Activated T-helper 9 cell treated with anti-CD3 and anti-CD28 coated beads, Interleukin-2, amount 50 U/mL, for 16 hours (primary cell): ENCODE measurements around the gene WDR55.
"Not testable (repeated sequence)": the region's sequence is repeated elsewhere in the genome, so short reads cannot be mapped to it uniquely, and the experiment has no call there.

Source experiments
- DNase-seq: peaks from one replicate; pipeline ENCODE4 v3.0.0-alpha.2; 2020; ENCODE audit warnings: low read depth

The WDR55 gene

DNA sequence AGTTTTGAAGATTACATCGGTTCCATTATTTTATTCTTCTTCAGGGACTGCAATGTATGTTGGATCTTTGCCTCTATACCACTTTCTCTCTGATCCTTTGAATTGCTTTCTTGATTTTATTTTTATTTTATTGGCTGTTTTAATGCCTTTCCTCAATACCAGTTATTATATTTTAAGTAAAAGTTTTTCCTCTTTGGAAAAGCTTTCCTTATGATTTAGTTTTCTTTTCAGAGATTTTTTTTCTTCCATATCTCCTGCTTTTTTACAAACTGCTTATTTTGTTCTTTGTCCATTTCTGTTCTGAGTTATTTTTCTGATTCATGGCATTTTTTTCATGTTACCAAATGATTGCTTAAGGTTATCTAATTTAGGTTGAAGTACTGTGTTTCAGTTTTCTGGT is 47.1 kb downstream of the WDR55 start:
- no peak for DNase-seq

DNA sequence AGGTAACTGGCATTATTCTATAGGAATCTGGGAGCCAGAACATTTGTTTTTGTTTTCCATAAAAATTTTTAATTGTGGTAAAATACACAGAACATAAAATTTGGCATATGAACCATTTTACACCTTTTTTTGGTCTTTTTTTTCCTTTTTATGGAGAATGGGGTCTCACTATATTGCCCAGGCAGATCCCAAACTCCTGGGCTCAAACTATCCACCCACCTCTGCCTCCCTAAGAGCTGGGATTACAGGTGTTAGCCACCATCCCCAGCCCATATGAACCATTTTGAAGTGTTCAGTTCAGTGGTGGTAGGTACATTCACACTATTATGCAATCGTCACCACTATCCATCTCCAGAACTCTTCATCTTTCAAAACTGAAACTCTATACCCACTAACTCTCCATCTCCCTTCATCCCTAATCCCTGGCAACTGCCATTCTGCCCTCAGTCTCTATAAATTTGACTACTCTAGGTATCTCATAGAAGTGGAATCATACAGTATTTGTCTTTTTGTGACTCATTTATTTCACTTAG is 48.9 kb downstream of the WDR55 start:
- no peak for DNase-seq

DNA sequence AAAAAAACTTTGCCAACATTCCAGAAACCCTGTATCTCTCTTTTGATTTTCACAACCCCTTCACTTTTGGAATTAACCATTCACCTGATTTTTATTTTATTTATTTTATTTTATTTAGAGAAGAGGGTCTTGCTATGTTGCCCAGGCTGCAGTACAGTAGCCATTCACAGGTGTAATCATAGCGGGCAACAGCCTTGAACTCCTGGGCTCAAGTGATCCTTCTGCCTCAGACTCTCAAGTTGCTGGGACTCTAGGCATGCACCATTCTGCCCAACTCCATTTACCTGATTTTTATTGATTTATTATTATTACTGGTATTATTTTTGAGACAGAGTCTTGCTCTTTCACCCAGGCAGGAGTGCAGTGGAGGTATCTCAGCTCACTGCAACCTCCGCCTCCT is 51.5 kb downstream of the WDR55 start:
- DNase-seq = not testable (repeated sequence)

DNA sequence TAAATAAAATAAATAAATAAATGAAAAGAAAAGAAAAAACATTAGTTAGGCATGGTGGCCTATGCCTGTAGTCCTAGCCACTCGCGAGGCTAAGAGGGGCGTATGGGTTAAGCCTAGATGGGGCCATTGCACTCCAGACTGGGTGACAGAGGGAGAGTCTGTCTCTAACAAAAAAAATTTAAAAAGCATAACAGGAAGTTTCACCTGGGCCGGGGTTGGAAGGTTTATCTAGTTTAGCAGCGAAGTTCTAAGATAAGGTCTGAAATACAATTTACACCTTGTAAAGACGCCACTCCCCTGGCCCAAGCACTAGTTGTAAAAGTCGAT is 53.5 kb downstream of the WDR55 start:
- no peak for DNase-seq

DNA sequence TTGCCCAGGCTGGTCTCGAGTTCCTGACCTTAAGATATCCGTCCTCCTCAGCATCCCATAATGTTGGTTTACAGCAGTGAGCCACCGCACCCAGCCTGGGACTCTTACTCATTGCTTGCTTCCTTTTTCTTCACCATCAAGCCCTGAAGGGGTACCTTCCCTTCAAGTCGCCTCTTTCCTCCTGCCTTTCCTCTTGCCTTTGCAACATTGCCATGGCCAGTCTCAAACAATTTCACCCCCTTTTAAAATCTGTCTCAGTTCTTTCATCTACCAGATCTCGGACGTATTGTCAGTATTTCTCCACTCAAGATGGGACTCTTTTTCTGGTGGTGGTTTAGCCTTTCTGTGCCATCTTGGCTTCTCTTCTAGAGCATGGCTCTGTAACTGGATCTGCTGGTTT is 56.0 kb downstream of the WDR55 start:
- DNase-seq = not testable (repeated sequence)

- not testable (repeated sequence) for DNase-seq
Observed at GRCh38 chr5:140721395-140721794, 56.7 kb downstream of the WDR55 start.
